GM20000 (cell line): ENCODE measurements around the gene GULP1.

ENCODE experiments used
- DNase-seq: peaks from one replicate; pipeline ENCODE4 v3.0.0; 2012; ENCODE audit warnings: low spot score
- CTCF ChIP-seq: IDR thresholded peaks from 2 replicates; pipeline ENCODE4 v1.5.1; 2012; ENCODE audit warnings: mild to moderate bottlenecking, control low read depth; ENCODE audit errors: extremely low read depth, missing control alignments

Gene GULP1

GRCh38 chr2:188353282-188353681 lies 61.6 kb downstream of the GULP1 start:
- no peak for DNase-seq
- no peak for TF ChIP-seq CTCF

GRCh38 chr2:188360485-188361263 lies 69.0 kb downstream of the GULP1 start:
- DNase-seq = no peak
- no peak for TF ChIP-seq CTCF

GRCh38 chr2:188364033-188364630 lies 72.5 kb downstream of the GULP1 start:
- TF ChIP-seq CTCF = no peak
- no peak for DNase-seq

- no peak for DNase-seq
- TF ChIP-seq CTCF = no peak
Measured at GRCh38 chr2:188365058-188365641, 73.5 kb downstream of the GULP1 start.

- DNase-seq = no peak
- TF ChIP-seq CTCF = no peak
Measured at GRCh38 chr2:188367164-188367563, 75.5 kb downstream of the GULP1 start.

GRCh38 chr2:188369365-188369764 lies 77.7 kb downstream of the GULP1 start:
- DNase-seq = peak; percentile 36
- peak; percentile 10 for TF ChIP-seq CTCF

GRCh38 chr2:188378371-188378950 lies 86.8 kb downstream of the GULP1 start:
- TF ChIP-seq CTCF = no peak
- DNase-seq = no peak
